GM21360 (cell line): Measurements from ENCODE around the gene RASGRP3.
"Not testable (repeated sequence)": the region's sequence is repeated elsewhere in the genome, so short reads cannot be mapped to it uniquely, and the experiment has no call there.

ENCODE experiments used
- ATAC-seq: cut with Tn5 transposase; IDR thresholded peaks from one replicate; pipeline ENCODE4 v1.9.1; 2021; ENCODE audit warnings: mild to moderate bottlenecking, moderate library complexity; ENCODE audit not compliant: unreplicated experiment

Gene RASGRP3

GRCh38 chr2:33453905-33454479, 22.5 kb upstream of the RASGRP3 start:
- no peak for ATAC-seq

GRCh38 chr2:33457556-33458247, 18.7 kb upstream of the RASGRP3 start:
- peak; percentile 99 for ATAC-seq

DNA sequence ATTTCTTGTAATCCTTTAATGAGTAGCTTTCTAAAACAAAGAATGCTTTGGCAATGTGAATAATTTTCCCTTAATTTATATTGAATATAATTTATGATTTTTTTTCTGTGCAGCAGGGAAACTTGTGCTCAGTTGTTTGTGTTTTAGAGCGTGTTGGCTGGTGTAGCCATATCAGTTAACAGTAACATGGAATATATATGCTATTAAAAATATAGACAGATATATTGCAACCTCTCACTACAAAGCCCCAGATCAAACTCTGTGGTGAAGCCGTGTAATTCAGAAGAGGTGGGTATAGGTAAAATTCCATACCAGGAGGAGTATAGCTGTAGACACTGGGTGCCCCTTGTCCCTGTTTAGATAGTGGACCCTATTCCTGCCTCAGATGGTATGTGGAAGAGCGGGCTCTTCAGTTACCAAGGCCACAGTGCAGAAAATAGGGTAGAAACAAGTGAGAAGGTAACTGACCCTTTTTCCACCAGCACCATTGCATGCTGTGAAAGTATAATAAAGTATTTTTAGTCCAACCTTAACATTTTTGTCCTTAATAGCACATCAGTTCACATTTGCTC, 18.1 kb upstream of the RASGRP3 start:
- no peak for ATAC-seq

- ATAC-seq, result no peak
Measured at GRCh38 chr2:33459745-33460144, 16.7 kb upstream of the RASGRP3 start.

DNA sequence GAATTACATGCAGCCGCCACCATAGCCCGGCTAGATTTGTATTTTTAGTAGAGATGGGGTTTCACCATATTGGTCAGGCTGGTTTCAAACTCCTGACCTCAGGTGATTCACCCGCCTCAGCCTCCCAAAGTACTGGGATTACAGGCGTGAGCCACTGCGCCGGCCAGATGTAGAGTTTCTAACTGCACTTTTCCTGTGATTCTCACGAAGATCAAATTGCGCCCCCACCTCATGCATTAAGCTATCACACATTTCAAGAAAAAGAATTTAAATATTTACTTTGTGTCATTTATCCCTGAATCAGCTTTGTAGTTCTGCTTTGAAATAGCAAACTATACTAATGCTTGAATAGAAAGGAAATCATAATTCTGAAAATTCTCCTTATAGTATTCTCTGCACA, 13.9 kb upstream of the RASGRP3 start:
- ATAC-seq, result not testable (repeated sequence)

DNA sequence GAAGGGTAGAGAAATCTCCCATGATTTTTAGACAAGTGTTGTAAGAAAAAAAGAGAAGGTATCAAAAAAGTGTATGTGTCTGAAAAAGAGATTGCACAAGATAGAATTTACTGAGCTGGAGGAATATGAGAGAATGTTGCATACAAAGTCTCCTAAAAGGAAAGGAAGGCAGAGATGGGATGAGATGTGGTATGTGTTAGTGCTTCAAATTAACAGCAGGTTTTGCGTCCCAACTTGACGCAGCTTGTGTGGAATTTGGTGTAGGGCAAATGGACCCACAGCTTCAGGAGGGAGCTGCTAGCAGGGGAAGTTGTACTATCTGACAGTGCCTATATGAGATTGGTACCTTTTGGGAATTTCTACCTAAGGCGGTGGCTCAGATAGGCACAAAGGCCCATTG, 9.0 kb upstream of the RASGRP3 start:
- ATAC-seq, result no peak

DNA sequence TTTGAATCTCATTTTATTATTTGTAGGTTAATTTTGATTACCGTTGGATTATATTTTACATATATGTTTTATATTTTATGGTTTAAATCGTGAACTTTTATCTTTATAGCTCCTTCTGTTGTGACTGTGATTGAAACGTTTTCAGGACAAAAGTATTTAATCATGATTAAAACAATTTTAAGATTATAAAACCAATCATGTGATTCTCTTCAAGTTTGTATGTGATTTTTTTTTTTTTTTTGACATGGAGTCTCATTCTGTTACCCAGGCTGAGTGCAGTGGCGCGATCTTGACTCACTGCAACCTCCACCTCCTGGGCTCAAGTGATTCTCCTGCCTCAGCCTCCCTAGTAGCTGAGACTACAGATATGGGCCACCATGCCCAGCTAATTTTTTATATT, 7.2 kb upstream of the RASGRP3 start:
- ATAC-seq, result no peak

- peak; percentile 48 for ATAC-seq
Measured at GRCh38 chr2:33475224-33476130, 972 bp upstream of the RASGRP3 start.

DNA sequence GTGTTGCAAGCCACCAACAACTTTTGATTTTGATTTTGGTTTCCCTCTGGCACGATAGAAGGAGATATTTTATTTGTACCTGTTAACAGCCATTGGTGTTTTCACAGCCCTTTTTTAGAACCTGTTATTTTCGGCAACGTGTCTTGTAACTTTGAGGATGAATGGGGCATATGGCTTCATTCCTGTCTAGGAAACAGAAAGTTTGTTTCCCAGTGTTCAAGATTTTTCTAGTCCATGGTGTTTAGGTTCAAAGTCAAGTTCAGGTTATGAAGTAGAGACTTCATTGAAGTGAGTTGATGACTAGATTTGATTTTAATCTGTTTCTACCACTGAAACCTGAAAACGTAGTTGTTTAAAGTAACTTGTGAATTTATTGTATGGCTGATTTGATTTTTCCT, 343 bp downstream of the RASGRP3 start:
- no peak for ATAC-seq

DNA sequence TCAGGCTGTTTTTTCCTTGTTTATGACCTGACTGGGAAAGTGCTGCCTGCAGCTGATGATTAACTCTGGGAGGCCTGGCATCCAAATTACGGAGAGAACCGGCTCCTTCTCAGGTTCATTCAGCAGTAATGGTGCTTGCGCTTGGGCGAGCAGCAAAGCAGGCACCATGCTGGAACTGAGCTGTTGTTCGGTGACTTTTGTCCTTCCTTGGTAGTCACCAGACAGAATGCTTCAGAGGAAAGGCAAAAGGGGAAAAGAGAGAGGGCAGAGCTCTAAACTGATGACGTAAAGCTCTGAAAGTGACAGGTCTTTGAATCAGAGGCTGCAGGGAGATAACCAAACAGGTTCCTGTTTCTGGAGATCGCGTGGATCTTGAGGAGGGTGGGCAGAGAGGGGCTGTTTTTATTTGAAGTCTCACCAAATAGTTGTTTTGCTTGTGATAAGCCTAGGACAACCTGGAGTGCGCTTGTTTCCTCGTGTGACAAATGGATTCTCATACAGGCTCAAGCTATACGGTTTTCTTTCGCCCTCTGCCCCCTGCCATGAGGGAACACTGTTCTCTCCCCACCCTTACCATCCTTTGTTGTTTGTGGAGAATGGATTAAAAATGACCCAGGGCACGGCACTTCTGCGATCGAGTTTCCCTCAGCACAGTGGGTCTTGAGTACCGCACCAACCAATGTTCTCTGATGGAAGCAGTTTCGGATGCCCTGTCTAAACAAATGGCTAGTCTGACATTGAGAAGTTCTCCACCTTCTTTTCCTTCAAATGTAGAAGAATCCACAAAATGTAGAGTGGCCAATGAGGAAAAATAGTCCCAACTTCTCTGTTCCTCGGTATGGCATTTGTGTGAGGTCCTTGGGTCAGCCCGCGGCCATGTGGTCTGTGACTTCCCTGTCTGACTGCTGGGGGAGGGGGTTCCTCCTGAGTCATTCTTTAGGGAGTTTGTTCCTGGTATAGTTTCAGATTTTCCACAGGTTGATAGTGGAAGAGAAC, 1.3 kb downstream of the RASGRP3 start:
- ATAC-seq, result peak; percentile 30

DNA sequence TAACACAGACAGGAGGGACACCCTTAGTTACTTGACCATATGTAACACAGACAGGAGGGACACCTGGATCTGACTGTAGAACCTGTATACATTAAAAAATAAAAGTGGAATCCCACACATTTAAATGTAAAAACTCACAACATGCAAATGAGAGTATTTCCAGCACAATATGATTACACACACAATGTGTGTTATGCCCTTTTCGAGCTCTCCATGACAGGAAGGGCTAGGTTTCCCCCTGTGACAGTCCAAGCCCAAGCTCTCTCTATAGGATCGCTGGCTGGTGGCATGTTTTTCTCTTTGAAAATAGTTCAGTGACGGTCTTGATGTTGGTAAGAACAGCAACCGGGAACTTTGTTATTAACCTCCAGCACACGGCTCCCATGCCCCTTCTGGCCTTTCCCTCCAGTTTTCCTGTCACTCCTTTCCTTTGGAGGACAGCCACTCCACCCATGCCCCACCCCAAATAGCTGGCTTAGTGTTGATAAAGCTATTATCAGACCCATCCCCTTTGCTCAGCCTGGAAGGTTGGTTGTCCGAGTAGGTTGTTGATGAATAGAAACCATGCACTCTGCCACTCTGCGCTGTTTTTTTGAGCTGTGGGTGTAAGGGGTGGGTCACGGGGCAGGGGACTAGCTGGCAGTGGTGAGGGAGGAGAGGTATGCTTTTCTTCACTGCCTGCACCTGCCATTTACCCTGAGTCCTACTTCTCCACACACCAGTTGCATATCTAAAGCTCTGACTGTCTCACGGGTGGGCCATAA, 2.7 kb downstream of the RASGRP3 start:
- no peak for ATAC-seq

GRCh38 chr2:33482518-33482917, 6.1 kb downstream of the RASGRP3 start:
- ATAC-seq, result no peak

DNA sequence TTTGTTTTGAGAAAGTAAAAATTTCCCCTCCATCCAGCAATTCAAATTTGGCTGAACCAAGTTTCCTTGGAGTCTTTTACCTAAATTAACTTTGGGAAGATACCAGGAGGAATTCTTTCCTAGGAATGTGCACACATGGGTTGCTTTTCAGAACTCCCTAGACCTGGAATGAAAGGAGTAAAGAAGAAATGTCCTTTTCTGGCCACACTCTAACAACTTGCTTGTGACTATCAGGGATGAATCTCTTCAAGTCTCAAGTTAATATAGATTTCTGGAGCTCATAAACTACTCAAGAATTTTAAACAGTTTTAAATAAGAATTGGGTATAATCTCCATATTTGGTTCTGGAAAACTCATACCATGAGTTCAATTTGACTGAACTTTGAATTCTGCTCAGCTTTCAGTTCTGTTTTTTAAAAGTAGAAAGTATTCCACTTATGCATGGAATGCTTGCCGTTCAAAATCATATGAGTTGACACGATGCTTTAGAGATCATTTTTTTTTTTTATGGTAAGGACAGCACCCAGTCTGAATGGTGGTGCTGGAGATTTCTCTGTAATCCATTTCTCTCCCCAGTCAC, 7.7 kb downstream of the RASGRP3 start:
- peak; percentile 35 for ATAC-seq

DNA sequence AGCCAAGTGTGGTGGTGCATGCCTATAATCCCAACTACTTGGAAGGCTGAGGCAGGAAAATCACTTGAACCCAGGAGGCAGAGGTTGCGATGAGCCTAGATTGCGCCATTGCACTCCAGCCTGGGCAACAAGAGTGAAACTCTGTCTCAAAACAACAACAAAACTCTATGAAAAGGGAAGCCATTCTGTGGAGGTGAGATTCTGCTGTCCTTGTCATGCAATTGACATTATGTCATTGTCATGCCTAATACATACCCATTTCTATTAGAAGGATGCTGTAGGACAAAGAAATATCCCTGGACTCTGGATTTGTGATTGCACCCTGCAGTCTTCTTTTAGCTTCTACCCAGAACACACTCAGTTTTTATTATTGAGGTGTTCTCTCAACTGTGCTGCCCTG, 8.6 kb downstream of the RASGRP3 start:
- no peak for ATAC-seq

DNA sequence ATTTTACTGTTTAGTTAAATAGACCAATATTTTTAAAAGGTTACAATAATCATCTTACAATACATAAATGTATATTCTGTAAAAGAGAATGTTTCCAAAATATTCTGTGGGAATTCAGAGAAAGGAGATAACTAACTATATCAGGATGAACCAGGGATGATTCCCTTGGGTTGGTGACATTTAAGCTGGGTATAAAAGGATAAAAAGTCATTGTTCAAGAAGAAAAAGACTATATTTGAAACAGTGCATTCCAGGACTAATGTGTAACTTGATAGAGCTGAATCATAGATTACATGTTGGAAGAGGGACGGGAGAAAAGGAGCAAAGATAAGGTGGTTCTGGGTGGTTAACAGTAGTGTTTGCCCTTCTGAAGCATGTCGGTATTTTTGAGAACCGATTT, 10.1 kb downstream of the RASGRP3 start:
- no peak for ATAC-seq

- ATAC-seq, result peak; percentile 40
Measured at GRCh38 chr2:33488178-33488690, 11.8 kb downstream of the RASGRP3 start.

DNA sequence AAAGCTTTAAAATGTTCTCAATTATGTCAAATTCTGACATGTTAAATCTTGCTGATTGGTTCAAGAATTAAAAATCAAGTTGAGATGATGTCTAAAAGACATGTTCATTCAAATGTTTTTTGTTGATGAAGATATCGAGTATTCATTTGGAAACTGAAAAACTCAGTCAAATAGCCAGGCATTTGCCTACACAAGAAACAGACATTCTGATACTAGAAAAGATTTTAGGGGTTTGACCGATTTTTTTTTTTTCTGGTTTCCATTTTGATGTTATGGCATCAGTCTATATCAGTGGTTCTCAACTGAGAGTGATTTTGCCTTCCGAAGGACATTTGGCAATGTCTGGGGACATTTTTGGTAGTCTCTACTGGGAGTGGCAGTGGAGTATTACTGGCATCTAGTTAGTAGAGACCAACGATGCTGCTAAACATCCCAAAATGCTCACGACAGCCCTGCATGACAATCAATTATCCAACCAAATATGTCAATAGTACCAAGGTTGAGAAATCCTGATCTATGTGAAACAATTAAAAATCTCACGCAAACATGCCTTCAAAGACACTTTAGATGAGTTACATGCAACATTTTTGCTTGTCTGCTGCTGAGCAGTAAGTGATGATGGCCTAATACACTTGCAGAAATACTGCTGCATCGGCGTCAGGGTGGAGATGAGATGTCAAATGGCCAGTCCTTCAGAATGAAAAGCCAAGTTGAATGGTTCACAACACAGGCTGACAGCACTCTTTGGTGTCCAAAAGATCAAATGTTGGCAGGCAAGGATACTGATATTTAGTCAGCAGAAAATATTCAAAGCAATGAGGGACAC, 12.5 kb downstream of the RASGRP3 start:
- peak; percentile 29 for ATAC-seq

GRCh38 chr2:33489835-33490431, 13.5 kb downstream of the RASGRP3 start:
- no peak for ATAC-seq
